Karpas-422 (cell line): ENCODE data around the gene PIEZO1. TPM values are rescaled to one million over a fixed set of nuclear protein-coding genes. Genes with fewer than 3 reads are reported as not detected.

Source experiments
- DNase-seq: peaks from one replicate; pipeline ENCODE4 v3.0.0-alpha.2; 2015
- H2AFZ ChIP-seq: fragments of 200-600 bp; sonication (generic); 2 replicates; pipeline ENCODE4 v1.6.1; 2014; ENCODE audit warnings: antibody characterized with exemption, low read length, mixed read lengths
- H3K27ac ChIP-seq: fragments of 200-600 bp; sonication (generic); 2 replicates; pipeline ENCODE4 v1.5.1; 2014; ENCODE audit warnings: mild to moderate bottlenecking, low read length, moderate library complexity
- H3K27me3 ChIP-seq: fragments of 200-600 bp; sonication (generic); 2 replicates; pipeline ENCODE4 v1.6.1; 2014; ENCODE audit warnings: low read length, mixed read lengths
- H3K36me3 ChIP-seq: fragments of 200-600 bp; sonication (generic); 2 replicates; pipeline ENCODE4 v1.6.1; 2014; ENCODE audit warnings: low read length, mixed read lengths; ENCODE audit not compliant: insufficient read depth
- H3K4me1 ChIP-seq: fragments of 200-600 bp; sonication (generic); 2 replicates; pipeline ENCODE4 v1.6.1; 2014; ENCODE audit warnings: mild to moderate bottlenecking, low read length, mixed read lengths
- H3K4me2 ChIP-seq: fragments of 200-600 bp; sonication (generic); 2 replicates; pipeline ENCODE4 v1.6.1; 2014; ENCODE audit warnings: low read length, low read depth, mild to moderate bottlenecking; ENCODE audit not compliant: poor library complexity, severe bottlenecking
- H3K4me3 ChIP-seq: fragments of 200-600 bp; sonication (generic); 2 replicates; pipeline ENCODE4 v1.5.1; 2014; ENCODE audit warnings: mild to moderate bottlenecking, antibody characterized with exemption, low read length, mixed read lengths
- H3K79me2 ChIP-seq: fragments of 200-600 bp; sonication (generic); 2 replicates; pipeline ENCODE4 v1.6.1; 2014; ENCODE audit warnings: mild to moderate bottlenecking, low read length, mixed read lengths
- H3K9ac ChIP-seq: fragments of 200-600 bp; sonication (generic); 2 replicates; pipeline ENCODE4 v1.6.0; 2014; ENCODE audit warnings: low read length
- H3K9me2 ChIP-seq: fragments of 200-600 bp; sonication (generic), shearing (Covaris generic); replicated peaks from 2 replicates; pipeline ENCODE4 v1.6.0; 2014; ENCODE audit warnings: mild to moderate bottlenecking, low read length, moderate library complexity; ENCODE audit not compliant: insufficient read depth
- H3K9me3 ChIP-seq: fragments of 300-700, 200-600 bp; sonication (generic); 2 replicates; pipeline ENCODE4 v1.6.1; 2014; ENCODE audit warnings: low read length, mixed read lengths
- H4K20me1 ChIP-seq: fragments of 200-600 bp; sonication (generic); 2 replicates; pipeline ENCODE4 v1.6.1; 2014; ENCODE audit warnings: mild to moderate bottlenecking, antibody characterized with exemption, low read length, low read depth; ENCODE audit not compliant: insufficient read depth
- total RNA-seq: library from RNA; depleted of rRNA; stranded (reverse); fragments of >200 nt; shearing (Covaris generic); gene quantifications from 2 replicates; pipeline ENCODE4 v1.2.3, GENCODE V29; 2014; ENCODE audit warnings: low replicate concordance

PIEZO1 gene
- total RNA-seq, 1 experiment from 2014 or later: 1.8 TPM

- Histone ChIP-seq H3K4me2 (no peak overlapping the region), H2AFZ (no peak overlapping the region), H3K9me2 (no peaks in the 10 kb centered on the region), H3K27me3 (no peaks in the 10 kb centered on the region), H3K79me2 (no peaks in the 10 kb centered on the region), H3K36me3 (no peaks in the 10 kb centered on the region), H3K9ac (no peak overlapping the region), H4K20me1 (no peaks in the 10 kb centered on the region), H3K27ac (no peak overlapping the region), H3K4me1 (peaks cover 8% of the 10 kb centered on the region; the same call in 1 of the 2 replicates), H3K9me3 (no peaks in the 10 kb centered on the region), H3K4me3 (no peak overlapping the region)
- DNase-seq: no peak
Observed at GRCh38 chr16:88726981-88727380, 58.0 kb downstream of the PIEZO1 start.

- Histone ChIP-seq H3K4me1 (peaks cover 8% of the 10 kb centered on the region; the same call in 1 of the 2 replicates), H4K20me1 (no peaks in the 10 kb centered on the region), H3K79me2 (no peaks in the 10 kb centered on the region), H3K9ac (no peak overlapping the region), H3K27ac (no peak overlapping the region), H3K9me2 (no peaks in the 10 kb centered on the region), H3K36me3 (no peaks in the 10 kb centered on the region), H3K27me3 (no peaks in the 10 kb centered on the region), H3K4me2 (no peak overlapping the region), H3K4me3 (no peak overlapping the region), H2AFZ (no peak overlapping the region), H3K9me3 (no peaks in the 10 kb centered on the region)
- no peak for DNase-seq
Observed at GRCh38 chr16:88726408-88726749, 58.6 kb downstream of the PIEZO1 start.

- Histone ChIP-seq H2AFZ (no peak overlapping the region), H4K20me1 (no peaks in the 10 kb centered on the region), H3K27ac (no peak overlapping the region), H3K4me1 (peaks cover 8% of the 10 kb centered on the region; the same call in 1 of the 2 replicates), H3K9me3 (no peaks in the 10 kb centered on the region), H3K9me2 (no peaks in the 10 kb centered on the region), H3K27me3 (no peaks in the 10 kb centered on the region), H3K9ac (no peak overlapping the region), H3K4me2 (no peak overlapping the region), H3K36me3 (no peaks in the 10 kb centered on the region), H3K4me3 (no peak overlapping the region), H3K79me2 (no peaks in the 10 kb centered on the region)
- DNase-seq: peak; percentile 53
Observed at GRCh38 chr16:88725609-88726407, 59.2 kb downstream of the PIEZO1 start.

GRCh38 chr16:88724855-88725555 is 60.0 kb downstream of the PIEZO1 start:
- Histone ChIP-seq H3K4me2 (peak overlapping the region; percentile 22), H3K27me3 (no peaks in the 10 kb centered on the region), H3K4me3 (no peak overlapping the region), H3K4me1 (peaks cover 8% of the 10 kb centered on the region; the same call in 1 of the 2 replicates), H3K79me2 (no peaks in the 10 kb centered on the region), H3K27ac (no peak overlapping the region), H3K36me3 (no peaks in the 10 kb centered on the region), H3K9me3 (no peaks in the 10 kb centered on the region), H2AFZ (no peak overlapping the region), H3K9ac (0 out of 2 replicates have a peak overlapping the region, but pooled peaks have one; percentile 14), H4K20me1 (no peaks in the 10 kb centered on the region), H3K9me2 (no peaks in the 10 kb centered on the region)
- no peak for DNase-seq

- no peaks in the 10 kb centered on the region for H3K9me2 ChIP-seq
- H3K4me2 ChIP-seq: no peak overlapping the region
- H3K4me3 ChIP-seq: no peak overlapping the region
- no peaks in the 10 kb centered on the region for H3K27me3 ChIP-seq
- H4K20me1 ChIP-seq: no peaks in the 10 kb centered on the region
- H3K36me3 ChIP-seq: no peaks in the 10 kb centered on the region
- peaks cover 8% of the 10 kb centered on the region; the same call in 1 of the 2 replicates for H3K4me1 ChIP-seq
- no peak for DNase-seq
- no peak overlapping the region for H3K27ac ChIP-seq
- H3K9me3 ChIP-seq: no peaks in the 10 kb centered on the region
- H3K9ac ChIP-seq: no peak overlapping the region
- H2AFZ ChIP-seq: no peak overlapping the region
- no peaks in the 10 kb centered on the region for H3K79me2 ChIP-seq
Observed at GRCh38 chr16:88723911-88724310, 61.1 kb downstream of the PIEZO1 start.

GRCh38 chr16:88723507-88723887 is 61.5 kb downstream of the PIEZO1 start:
- H4K20me1 ChIP-seq: no peaks in the 10 kb centered on the region
- peaks cover 8% of the 10 kb centered on the region; the same call in 1 of the 2 replicates for H3K4me1 ChIP-seq
- H3K9ac ChIP-seq: no peak overlapping the region
- H3K9me3 ChIP-seq: no peaks in the 10 kb centered on the region
- H3K4me3 ChIP-seq: no peak overlapping the region
- no peaks in the 10 kb centered on the region for H3K27me3 ChIP-seq
- H2AFZ ChIP-seq: no peak overlapping the region
- no peak overlapping the region for H3K4me2 ChIP-seq
- no peak overlapping the region for H3K27ac ChIP-seq
- no peaks in the 10 kb centered on the region for H3K79me2 ChIP-seq
- no peak for DNase-seq
- H3K36me3 ChIP-seq: no peaks in the 10 kb centered on the region
- H3K9me2 ChIP-seq: no peaks in the 10 kb centered on the region

GRCh38 chr16:88722784-88723506 is 62.1 kb downstream of the PIEZO1 start:
- Histone ChIP-seq H3K9me3 (no peaks in the 10 kb centered on the region), H3K9me2 (no peaks in the 10 kb centered on the region), H3K4me2 (no peak overlapping the region), H4K20me1 (no peaks in the 10 kb centered on the region), H3K27me3 (no peaks in the 10 kb centered on the region), H3K36me3 (no peaks in the 10 kb centered on the region), H3K4me1 (peaks cover 8% of the 10 kb centered on the region; the same call in 1 of the 2 replicates), H2AFZ (no peak overlapping the region), H3K9ac (no peak overlapping the region), H3K79me2 (no peaks in the 10 kb centered on the region), H3K27ac (no peak overlapping the region), H3K4me3 (no peak overlapping the region)
- no peak for DNase-seq
